A549 treated with dexamethasone at 1 μM for 4 hours (cell line): ENCODE results near the gene CYFIP2. TPM values are rescaled to one million over a fixed set of nuclear protein-coding genes. Genes with fewer than 3 reads are reported as not detected.

ENCODE experiments used
- total RNA-seq: library from RNA; stranded (reverse); fragments of 200-300 nt; extraction: Qiagen RNA extraction; gene quantifications from 5 replicates; pipeline ENCODE4 v1.2.3, GENCODE V29; 2022

Gene CYFIP2
- 16.7 to 24.5 TPM (median 23.4 TPM) in 5 replicates for total RNA-seq

DNA sequence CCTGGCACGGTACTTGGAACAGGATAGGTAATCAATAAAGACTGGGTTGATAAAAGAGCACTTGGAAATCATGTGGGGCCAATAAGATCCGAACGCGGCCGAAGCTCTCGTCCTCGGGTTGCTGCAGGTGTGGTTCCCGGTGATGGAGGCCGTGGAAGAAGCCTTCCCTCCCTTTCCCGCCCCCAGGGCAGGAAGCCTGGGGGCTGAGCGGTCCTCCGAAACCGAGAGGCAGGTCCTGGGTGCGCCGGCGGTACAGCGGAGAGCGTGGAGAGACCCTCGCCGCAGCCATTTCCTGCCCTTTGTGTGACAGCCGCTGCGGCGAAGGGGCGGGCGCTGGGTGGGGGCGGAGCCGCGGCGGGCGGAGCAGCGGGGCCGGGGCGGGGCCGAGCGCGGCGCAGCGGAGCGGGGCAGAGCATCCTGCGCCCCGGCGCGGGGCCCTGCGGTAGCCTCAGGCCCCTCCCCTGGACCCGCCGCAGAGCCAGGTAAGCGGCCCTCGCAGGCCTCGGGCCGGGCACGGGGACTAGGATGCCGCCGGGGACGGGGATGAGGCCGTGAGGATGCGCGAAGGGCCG lies at the start of gene CYFIP2:
CYFIP2 (plus strand) TSS at position 410 of the 572 bp plus-strand sequence. CDS start 19,239 bp downstream, outside the sequence.

Other genes with a start within 250 kb of the CYFIP2 start
- 32.7 to 54.7 TPM (median 44.8 TPM) in 5 replicates for gene HAVCR1, start 207.0 kb upstream of the CYFIP2 start, total RNA-seq
- 0.32 to 0.52 TPM (median 0.38 TPM) in 5 replicates for gene HAVCR2, start 157.1 kb upstream of the CYFIP2 start, total RNA-seq
- 14.6 to 21.2 TPM (median 15.2 TPM) in 5 replicates for gene MED7, start 123.3 kb upstream of the CYFIP2 start, total RNA-seq
- gene GARIN3, start 99.9 kb upstream of the CYFIP2 start, total RNA-seq: not detected in 5 replicates
- 0.07 to 0.43 TPM (median 0.37 TPM) in 5 replicates for gene ITK, start 85.3 kb upstream of the CYFIP2 start, total RNA-seq
- gene NIPAL4, start 194.1 kb downstream of the CYFIP2 start, total RNA-seq: 8.9 to 13.3 TPM (median 10.4 TPM) in 5 replicates